Smooth muscle cell (in vitro differentiated cells): ENCODE measurements around the gene RPS18. TPM values are rescaled to one million over a fixed set of nuclear protein-coding genes. Genes with fewer than 3 reads are reported as not detected.

Experiments used
- DNase-seq: peaks from one replicate; lab custom pipeline; 2025; ENCODE audit not compliant: unreplicated experiment; lab: John Stamatoyannopoulos, UW
- H2AFZ ChIP-seq: fragments of 200-600 bp; sonication (generic); 2 replicates; pipeline ENCODE4 v1.6.0; 2016; ENCODE audit warnings: antibody characterized with exemption, low read depth, mild to moderate bottlenecking
- H3F3A ChIP-seq: fragments of 200-600 bp; sonication (generic); 2 replicates; pipeline ENCODE4 v1.6.0; 2017; ENCODE audit warnings: antibody characterized with exemption, low read depth
- H3K27ac ChIP-seq: fragments of 200-600 bp; sonication (generic); 2 replicates; pipeline ENCODE4 v1.5.1; 2016; ENCODE audit warnings: low read depth, mild to moderate bottlenecking
- H3K27me3 ChIP-seq: fragments of 200-600 bp; sonication (generic); 2 replicates; pipeline ENCODE4 v1.6.1; 2016; ENCODE audit warnings: low read depth, mild to moderate bottlenecking
- H3K36me3 ChIP-seq: fragments of 200-600 bp; sonication (generic); 2 replicates; pipeline ENCODE4 v1.5.1; 2016; ENCODE audit warnings: low read depth
- H3K4me1 ChIP-seq: fragments of 200-600 bp; sonication (generic); 2 replicates; pipeline ENCODE4 v1.5.1; 2016; ENCODE audit warnings: low read depth
- H3K4me2 ChIP-seq: fragments of 200-600 bp; sonication (generic); 2 replicates; pipeline ENCODE4 v1.6.0; 2016; ENCODE audit warnings: mild to moderate bottlenecking
- H3K4me3 ChIP-seq: fragments of 200-600 bp; sonication (generic); 2 replicates; pipeline ENCODE4 v1.5.1; 2016; ENCODE audit warnings: mild to moderate bottlenecking
- H3K79me2 ChIP-seq: fragments of 200-600 bp; sonication (generic); 2 replicates; pipeline ENCODE4 v1.6.0; 2016; ENCODE audit warnings: low read depth, mild to moderate bottlenecking
- H3K9ac ChIP-seq: fragments of 200-600 bp; sonication (generic); 2 replicates; pipeline ENCODE4 v1.6.0; 2016; ENCODE audit warnings: low read depth
- H3K9me3 ChIP-seq: fragments of 200-600 bp; sonication (generic); replicated peaks from 2 replicates; pipeline ENCODE4 v1.5.1; 2016; ENCODE audit warnings: low read depth
- H4K20me1 ChIP-seq: fragments of 200-600 bp; sonication (generic); 2 replicates; pipeline ENCODE4 v1.6.0; 2016; ENCODE audit warnings: low read depth
- WGBS: methylation state at CpG from one replicate; pipeline ENCODE4 v1.1.7; 2016; ENCODE audit warnings: low lambda C conversion rate; 5-methylcytosine and 5-hydroxymethylcytosine counted together
- polyA plus RNA-seq: library from polyadenylated mRNA; unstranded; fragments of >200 nt; fragmentation: Nextera tagmentation; extraction: Ambion mirVana; gene quantifications from 2 replicates; pipeline ENCODE4 v1.2.1, GENCODE V29; 2016
- total RNA-seq: library from RNA; depleted of rRNA; stranded (reverse); fragments of >200 nt; gene quantifications from 2 replicates; pipeline ENCODE4 v1.2.3, GENCODE V29; 2014
- TF ChIP-seq, protein P1 (sequence below): fragments of 200-600 bp; sonication (generic); IDR thresholded peaks from 2 replicates; pipeline ENCODE4 v1.5.1; 2017; ENCODE audit warnings: borderline replicate concordance, mild to moderate bottlenecking, antibody characterized with exemption; ENCODE audit not compliant: insufficient read depth, poor library complexity, severe bottlenecking

The RPS18 gene
- total and polyA plus RNA-seq, 2 experiments from 2014 or later: 1,848 to 3,261 TPM

DNA sequence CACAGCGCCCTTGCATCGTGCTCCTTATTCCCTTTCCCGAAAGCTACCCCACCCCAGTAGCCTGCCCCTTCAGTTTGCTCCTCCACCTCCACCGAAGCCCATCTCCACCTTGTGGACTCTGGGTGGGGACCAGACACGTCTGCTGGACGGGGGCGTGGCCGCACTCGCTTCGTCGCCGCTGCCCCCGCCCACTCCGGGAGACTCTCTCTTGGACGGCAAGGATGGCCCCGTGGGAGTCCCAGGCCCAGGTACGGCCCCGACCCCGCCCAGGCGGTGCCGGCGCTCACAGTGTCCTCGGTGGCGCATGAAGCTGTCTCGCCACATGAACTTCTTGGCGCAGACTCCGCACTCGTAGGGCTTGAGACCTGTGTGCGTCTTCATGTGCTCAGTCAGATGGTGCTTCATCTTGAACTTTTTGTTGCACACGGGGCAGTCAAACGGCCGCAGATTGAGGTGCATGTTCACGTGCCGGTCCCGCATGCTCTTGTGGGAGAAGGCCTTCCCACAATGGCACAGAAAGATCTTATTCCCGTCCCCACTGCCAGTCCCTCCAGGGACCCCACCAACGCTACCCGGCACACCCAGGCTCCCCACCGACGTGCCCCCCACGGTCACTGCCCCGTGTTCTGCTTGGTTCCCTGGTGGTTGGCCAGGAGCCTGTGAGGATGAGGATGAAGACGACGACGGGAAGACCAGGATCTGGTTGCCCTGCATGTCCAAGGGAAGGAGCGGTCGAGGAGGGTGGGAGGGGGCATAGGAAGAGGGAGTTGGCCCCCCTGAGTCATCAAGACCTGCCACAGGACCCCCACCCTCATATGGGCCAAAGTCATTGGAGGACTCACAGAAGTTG, 43.3 kb downstream of the RPS18 start:
- peak overlapping the region; percentile 88 for H3K9ac ChIP-seq
- peak overlapping the region; percentile 98 for H3K4me2 ChIP-seq
- H3K4me3 ChIP-seq: peak overlapping the region; percentile 71
- TF ChIP-seq, protein P1, sequence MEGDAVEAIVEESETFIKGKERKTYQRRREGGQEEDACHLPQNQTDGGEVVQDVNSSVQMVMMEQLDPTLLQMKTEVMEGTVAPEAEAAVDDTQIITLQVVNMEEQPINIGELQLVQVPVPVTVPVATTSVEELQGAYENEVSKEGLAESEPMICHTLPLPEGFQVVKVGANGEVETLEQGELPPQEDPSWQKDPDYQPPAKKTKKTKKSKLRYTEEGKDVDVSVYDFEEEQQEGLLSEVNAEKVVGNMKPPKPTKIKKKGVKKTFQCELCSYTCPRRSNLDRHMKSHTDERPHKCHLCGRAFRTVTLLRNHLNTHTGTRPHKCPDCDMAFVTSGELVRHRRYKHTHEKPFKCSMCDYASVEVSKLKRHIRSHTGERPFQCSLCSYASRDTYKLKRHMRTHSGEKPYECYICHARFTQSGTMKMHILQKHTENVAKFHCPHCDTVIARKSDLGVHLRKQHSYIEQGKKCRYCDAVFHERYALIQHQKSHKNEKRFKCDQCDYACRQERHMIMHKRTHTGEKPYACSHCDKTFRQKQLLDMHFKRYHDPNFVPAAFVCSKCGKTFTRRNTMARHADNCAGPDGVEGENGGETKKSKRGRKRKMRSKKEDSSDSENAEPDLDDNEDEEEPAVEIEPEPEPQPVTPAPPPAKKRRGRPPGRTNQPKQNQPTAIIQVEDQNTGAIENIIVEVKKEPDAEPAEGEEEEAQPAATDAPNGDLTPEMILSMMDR: no peak
- peaks cover 33% of the 10 kb centered on the region for H4K20me1 ChIP-seq
- WGBS: 47% methylated on average over 47 of the region's 47 CpGs
- DNase-seq: no peak
- H3K27me3 ChIP-seq: no peaks in the 10 kb centered on the region
- peaks cover 27% of the 10 kb centered on the region for H3F3A ChIP-seq
- H3K79me2 ChIP-seq: peaks cover 38% of the 10 kb centered on the region
- peaks cover 23% of the 10 kb centered on the region for H3K4me1 ChIP-seq
- H3K27ac ChIP-seq: peak overlapping the region; percentile 96
- H3K9me3 ChIP-seq: no peaks in the 10 kb centered on the region
- no peaks in the 10 kb centered on the region for H3K36me3 ChIP-seq
- no peak overlapping the region for H2AFZ ChIP-seq

DNA sequence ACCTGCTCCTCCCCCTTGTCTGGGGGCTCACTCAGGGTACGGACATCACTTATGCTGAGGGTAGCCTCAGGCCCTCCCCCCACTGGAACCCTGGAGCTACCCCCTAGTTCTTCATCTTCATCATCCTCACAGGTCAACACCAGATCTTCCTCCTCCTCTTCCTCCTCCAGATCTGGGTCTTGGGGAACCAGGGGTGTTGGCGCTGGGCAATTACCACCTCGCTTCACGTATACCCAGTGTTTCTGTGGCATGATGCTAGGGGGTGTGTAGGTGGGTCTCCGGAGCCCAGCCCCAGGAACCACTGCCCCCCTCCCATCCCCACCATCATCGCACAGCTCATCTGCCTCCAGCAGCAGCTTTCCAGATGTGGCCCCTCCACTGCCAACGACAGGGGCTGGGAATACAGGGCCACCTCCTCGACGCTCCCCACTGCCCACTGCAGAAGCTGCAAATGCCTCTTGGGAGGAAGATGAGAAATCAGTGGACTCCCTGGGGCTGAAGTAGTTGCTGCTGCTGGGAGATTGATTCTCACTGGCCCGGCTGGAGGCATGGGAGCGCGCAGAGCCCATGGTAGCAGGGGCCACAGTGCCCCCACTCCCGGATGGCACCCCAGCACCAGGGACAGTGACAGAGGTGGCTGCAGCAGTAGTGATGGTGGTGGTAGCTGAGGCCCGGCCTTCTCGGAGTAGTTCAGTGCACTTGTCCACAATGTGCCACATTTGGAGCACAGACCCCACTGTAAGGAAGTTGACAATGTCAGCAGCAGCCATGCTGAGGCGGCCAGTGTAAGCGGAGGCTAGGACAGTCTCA, 44.1 kb downstream of the RPS18 start:
- no peak for DNase-seq
- no peak overlapping the region for H3K9ac ChIP-seq
- no peak overlapping the region for H3K4me3 ChIP-seq
- H3K9me3 ChIP-seq: no peaks in the 10 kb centered on the region
- 97% methylated on average over 17 of the region's 17 CpGs for WGBS
- TF ChIP-seq, protein P1: no peak
- H3K4me2 ChIP-seq: no peak overlapping the region
- H3F3A ChIP-seq: peaks cover 34% of the 10 kb centered on the region
- peaks cover 31% of the 10 kb centered on the region for H3K4me1 ChIP-seq
- no peaks in the 10 kb centered on the region for H3K27me3 ChIP-seq
- no peak overlapping the region for H3K27ac ChIP-seq
- H3K79me2 ChIP-seq: peaks cover 30% of the 10 kb centered on the region
- no peaks in the 10 kb centered on the region for H3K36me3 ChIP-seq
- no peak overlapping the region for H2AFZ ChIP-seq
- H4K20me1 ChIP-seq: peaks cover 25% of the 10 kb centered on the region

DNA sequence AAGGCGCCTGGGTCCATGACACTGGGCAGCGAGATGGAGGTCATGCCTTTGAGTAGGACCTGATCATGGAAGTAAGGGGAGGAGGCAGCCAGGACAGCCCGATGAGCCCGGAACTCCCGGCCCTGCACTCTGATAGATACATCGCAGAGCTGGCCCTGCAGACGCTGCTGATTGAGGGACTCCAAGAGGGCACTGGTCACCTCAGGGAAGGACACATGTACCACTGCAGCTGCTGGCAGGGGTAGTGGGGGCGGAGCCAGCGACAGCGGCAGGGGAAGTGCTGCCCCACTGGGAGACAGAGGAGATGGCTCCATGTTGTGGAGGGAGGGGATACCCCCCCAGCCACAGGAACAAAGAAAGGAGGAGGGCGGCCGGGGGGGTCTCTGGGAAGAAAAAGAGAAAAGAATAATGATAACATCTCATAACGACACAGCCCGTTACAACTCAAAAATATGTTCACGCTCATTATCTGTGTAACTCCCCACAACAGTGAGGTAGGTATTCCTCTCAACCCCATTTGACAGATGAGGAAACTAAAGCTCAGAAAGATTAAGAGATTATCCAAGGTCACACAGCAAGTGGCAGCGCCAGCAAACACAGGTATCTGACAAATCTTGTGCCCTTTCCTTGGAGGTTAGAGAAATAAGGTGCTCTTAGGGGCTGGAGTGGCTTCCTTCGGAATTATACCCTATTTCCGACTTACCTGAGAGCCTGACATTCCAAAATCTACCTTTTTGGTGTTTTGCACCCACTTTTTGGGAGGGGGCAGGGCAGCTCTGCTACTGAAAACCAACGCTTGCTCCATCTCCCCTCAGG, 44.9 kb downstream of the RPS18 start:
- Histone ChIP-seq H3K27ac (peak overlapping the region; percentile 97), H2AFZ (no peak overlapping the region), H3K4me3 (peak overlapping the region; percentile 93), H3K36me3 (no peaks in the 10 kb centered on the region), H3K4me1 (peaks cover 36% of the 10 kb centered on the region), H3K27me3 (no peaks in the 10 kb centered on the region), H4K20me1 (peaks cover 18% of the 10 kb centered on the region), H3K9me3 (no peaks in the 10 kb centered on the region), H3K79me2 (peaks cover 29% of the 10 kb centered on the region), H3F3A (peaks cover 37% of the 10 kb centered on the region), H3K4me2 (peak overlapping the region; percentile 62), H3K9ac (no peak overlapping the region)
- TF ChIP-seq, protein P1: no peak
- no peak for DNase-seq
- 81% methylated on average over 18 of the region's 19 CpGs for WGBS
